GM23338 (cell line): ENCODE data around the gene ZDHHC1. TPM values are rescaled to one million over a fixed set of nuclear protein-coding genes. Genes with fewer than 3 reads are reported as not detected.

Experiments used
- ATAC-seq: fragments of 200-7000 bp; cut with Tn5 transposase; 3 replicates; pipeline ENCODE4 v1.9.1; 2020
- DNase-seq: peaks from one replicate; pipeline ENCODE4 v3.0.0-alpha.2; 2015; ENCODE audit warnings: low spot score
- H2AFZ ChIP-seq: fragments of 200-600 bp; sonication (generic); 2 replicates; pipeline ENCODE4 v1.8.0; 2016; ENCODE audit warnings: antibody characterized with exemption, mild to moderate bottlenecking, moderate library complexity
- H3F3A ChIP-seq: fragments of 200-600 bp; sonication (generic); replicated peaks from 2 replicates; pipeline ENCODE4 v1.8.0; 2017; ENCODE audit warnings: antibody characterized with exemption, mixed run types, low read depth
- H3K27ac ChIP-seq: fragments of 200-600 bp; sonication (generic); 2 replicates; pipeline ENCODE4 v1.6.1; 2016; ENCODE audit warnings: low read depth
- H3K27me3 ChIP-seq: fragments of 200-600 bp; sonication (generic); 2 replicates; pipeline ENCODE4 v1.8.0; 2016; ENCODE audit warnings: mild to moderate bottlenecking, mixed run types, moderate library complexity; ENCODE audit not compliant: insufficient read depth
- H3K36me3 ChIP-seq: fragments of 200-600 bp; sonication (generic); 2 replicates; pipeline ENCODE4 v1.8.0; 2016; ENCODE audit warnings: mild to moderate bottlenecking; ENCODE audit not compliant: insufficient read depth
- H3K4me1 ChIP-seq: fragments of 200-600 bp; sonication (generic); 2 replicates; pipeline ENCODE4 v1.8.0; 2016; ENCODE audit warnings: mild to moderate bottlenecking, moderate library complexity; ENCODE audit not compliant: insufficient read depth
- H3K4me2 ChIP-seq: fragments of 200-600 bp; sonication (generic); 2 replicates; pipeline ENCODE4 v1.7.1; 2017; ENCODE audit warnings: mixed run types
- H3K4me3 ChIP-seq: fragments of 200-600 bp; sonication (generic); 2 replicates; pipeline ENCODE4 v1.6.1; 2016; ENCODE audit warnings: mixed run types
- H3K79me2 ChIP-seq: fragments of 200-600 bp; sonication (generic); replicated peaks from 2 replicates; pipeline ENCODE4 v1.8.0; 2017; ENCODE audit warnings: mild to moderate bottlenecking; ENCODE audit not compliant: insufficient read depth
- H3K9me2 ChIP-seq: fragments of 200-600 bp; sonication (generic); 2 replicates; pipeline ENCODE4 v1.8.0; 2017; ENCODE audit not compliant: insufficient read depth
- H4K20me1 ChIP-seq: fragments of 200-600 bp; sonication (generic); replicated peaks from 2 replicates; pipeline ENCODE4 v1.8.0; 2017; ENCODE audit warnings: mild to moderate bottlenecking; ENCODE audit not compliant: insufficient read depth
- H3K27ac Mint-ChIP-seq: 2 replicates; pipeline ENCODE4 v1.8.0; 2020; ENCODE audit warnings: inconsistent platforms, mild to moderate bottlenecking, moderate library complexity, mixed read lengths
- H3K27me3 Mint-ChIP-seq: 3 replicates; pipeline ENCODE4 v1.8.0; 2022; ENCODE audit warnings: low read depth, mild to moderate bottlenecking, moderate library complexity, mixed read lengths, inconsistent platforms; ENCODE audit not compliant: insufficient read depth, poor library complexity
- H3K36me3 Mint-ChIP-seq: 3 replicates; pipeline ENCODE4 v1.8.0; 2021; ENCODE audit warnings: low read depth, mild to moderate bottlenecking, inconsistent platforms, moderate library complexity, mixed read lengths
- H3K4me1 Mint-ChIP-seq: 3 replicates; pipeline ENCODE4 v1.8.0; 2020; ENCODE audit warnings: mild to moderate bottlenecking, inconsistent platforms, mixed read lengths
- H3K4me3 Mint-ChIP-seq: 3 replicates; pipeline ENCODE4 v1.8.0; 2021; ENCODE audit warnings: moderate library complexity, mild to moderate bottlenecking, inconsistent platforms, mixed read lengths
- H3K9me3 Mint-ChIP-seq: 3 replicates; pipeline ENCODE4 v1.8.0; 2020; ENCODE audit warnings: moderate library complexity, mild to moderate bottlenecking, inconsistent platforms, mixed read lengths
- CREB1 ChIP-seq: fragments of 250-450 bp; sonication (Bioruptor Pico); IDR thresholded peaks from 2 replicates; pipeline ENCODE4 v1.5.0; 2020; ENCODE audit warnings: low read depth, mild to moderate bottlenecking, moderate library complexity
- CTCF ChIP-seq, 2 experiments: fragments of 200-600 bp in 1 of 2; sonication (generic) in 1 of 2; conservative IDR thresholded peaks; 2 replicates each; pipeline versions ENCODE4 v1.5.1 to v1.6.1; 2016 to 2017; ENCODE audit warnings: antibody characterized with exemption in 2 of 2, low read depth in 2 of 2, mild to moderate bottlenecking in 2 of 2, moderate library complexity in 1 of 2
- ETS1 ChIP-seq: IDR thresholded peaks from 2 replicates; pipeline ENCODE4 v1.6.1; 2016; ENCODE audit warnings: antibody characterized with exemption
- JUNB ChIP-seq: IDR thresholded peaks from one replicate; pipeline ENCODE4 v1.6.1; 2016; ENCODE audit warnings: antibody characterized with exemption; ENCODE audit not compliant: unreplicated experiment
- REST ChIP-seq: IDR thresholded peaks from one replicate; pipeline ENCODE4 v1.6.1; 2018; ENCODE audit warnings: antibody characterized with exemption; ENCODE audit not compliant: unreplicated experiment
- ZNF331 ChIP-seq: fragments of 250-450 bp; sonication (Bioruptor Pico); IDR thresholded peaks from 2 replicates; pipeline ENCODE4 v1.5.0; 2020; ENCODE audit warnings: low read depth, mild to moderate bottlenecking, moderate library complexity
- ZNF462 ChIP-seq: fragments of 250-450 bp; sonication (Bioruptor Pico); IDR thresholded peaks from 2 replicates; pipeline ENCODE4 v1.5.0; 2020; ENCODE audit warnings: mild to moderate bottlenecking, moderate library complexity
- polyA plus RNA-seq: library from polyadenylated mRNA; unstranded; fragments of >200 nt; fragmentation: Nextera tagmentation; extraction: Ambion mirVana; gene quantifications from 2 replicates; pipeline ENCODE4 v1.2.1, GENCODE V29; 2016
- total RNA-seq: library from RNA; depleted of rRNA; stranded (reverse); fragments of >200 nt; shearing (Covaris generic); gene quantifications from 2 replicates; pipeline ENCODE4 v1.2.3, GENCODE V29; 2014

Gene ZDHHC1
- total and polyA plus RNA-seq, 2 experiments from 2014 or later: 1.4 to 2.7 TPM

- H3K9me2 ChIP-seq: peaks cover 2% of the 10 kb centered on the region; the same call in 1 of the 2 replicates
- H3K9me3 Mint-ChIP-seq: no peaks in the 10 kb centered on the region
- no peak overlapping the region for H2AFZ ChIP-seq
- H3K36me3 Mint-ChIP-seq: no peaks in the 10 kb centered on the region
- H3K79me2 ChIP-seq: no peaks in the 10 kb centered on the region
- H3K36me3 ChIP-seq: no peaks in the 10 kb centered on the region
- no peak overlapping the region for H3K27ac ChIP-seq
- no peak overlapping the region for H3K4me3 ChIP-seq
- H3K4me1 ChIP-seq: no peaks in the 10 kb centered on the region
- no peak overlapping the region for H3K4me3 Mint-ChIP-seq
- H3K27me3 Mint-ChIP-seq: no peaks in the 10 kb centered on the region
- H3K27me3 ChIP-seq: peaks cover 13% of the 10 kb centered on the region; the same call in 1 of the 2 replicates
- peak; percentile 51 to 66 for TF ChIP-seq CTCF (conservative IDR thresholded peaks at IDR 0.05; ENCODE audit: low read depth in 2 of 2)
- TF ChIP-seq CREB1 (CRISPR knock-in tag): no peak
- DNase-seq: peak; percentile 47
- no peak for ATAC-seq
- H3K4me2 ChIP-seq: no peak overlapping the region
- H3K4me1 Mint-ChIP-seq: no peaks in the 10 kb centered on the region
- no peak overlapping the region for H3K27ac Mint-ChIP-seq
- H3F3A ChIP-seq: no peaks in the 10 kb centered on the region
- H4K20me1 ChIP-seq: no peaks in the 10 kb centered on the region
Measured at GRCh38 chr16:67372664-67373063, 43.6 kb downstream of the ZDHHC1 start.

- Histone ChIP-seq H3K27ac (no peak overlapping the region), H3F3A (no peaks in the 10 kb centered on the region), H3K4me2 (no peak overlapping the region), H3K4me1 (no peaks in the 10 kb centered on the region), H2AFZ (no peak overlapping the region), H3K36me3 (no peaks in the 10 kb centered on the region), H3K79me2 (no peaks in the 10 kb centered on the region), H4K20me1 (no peaks in the 10 kb centered on the region), H3K4me3 (no peak overlapping the region), H3K9me2 (peaks cover 2% of the 10 kb centered on the region; the same call in 1 of the 2 replicates), H3K27me3 (peaks cover 18% of the 10 kb centered on the region; the same call in 1 of the 2 replicates)
- Mint-ChIP-seq H3K4me1 (no peaks in the 10 kb centered on the region), H3K27ac (no peak overlapping the region), H3K9me3 (no peaks in the 10 kb centered on the region), H3K4me3 (no peak overlapping the region), H3K36me3 (no peaks in the 10 kb centered on the region), H3K27me3 (no peaks in the 10 kb centered on the region)
- DNase-seq: no peak
- ATAC-seq: no peak
- TF ChIP-seq ETS1: no peak
- no peak for TF ChIP-seq ZNF462 (CRISPR knock-in tag)
- no peak for TF ChIP-seq ZNF331 (CRISPR knock-in tag)
- no peak for TF ChIP-seq REST
- no peak for TF ChIP-seq JUNB
Measured at GRCh38 chr16:67370661-67371060, 45.6 kb downstream of the ZDHHC1 start.
